Globus pallidus (tissue), 1 donor: ENCODE measurements around the gene USP4.
A peak's percentile ranks its signal among the peaks of the same experiment; 100 is the strongest.
"Not testable (repeated sequence)": the region's sequence is repeated elsewhere in the genome, so short reads cannot be mapped to it uniquely, and the experiment has no call there.

ENCODE experiments used
- DNase-seq: peaks from one replicate; pipeline ENCODE4 v3.0.0-alpha.2; 2015; ENCODE audit warnings: low spot score

The USP4 gene

GRCh38 chr3:49248840-49249227 is 91.0 kb downstream of the USP4 start:
- peak; percentile 54 for DNase-seq

DNA sequence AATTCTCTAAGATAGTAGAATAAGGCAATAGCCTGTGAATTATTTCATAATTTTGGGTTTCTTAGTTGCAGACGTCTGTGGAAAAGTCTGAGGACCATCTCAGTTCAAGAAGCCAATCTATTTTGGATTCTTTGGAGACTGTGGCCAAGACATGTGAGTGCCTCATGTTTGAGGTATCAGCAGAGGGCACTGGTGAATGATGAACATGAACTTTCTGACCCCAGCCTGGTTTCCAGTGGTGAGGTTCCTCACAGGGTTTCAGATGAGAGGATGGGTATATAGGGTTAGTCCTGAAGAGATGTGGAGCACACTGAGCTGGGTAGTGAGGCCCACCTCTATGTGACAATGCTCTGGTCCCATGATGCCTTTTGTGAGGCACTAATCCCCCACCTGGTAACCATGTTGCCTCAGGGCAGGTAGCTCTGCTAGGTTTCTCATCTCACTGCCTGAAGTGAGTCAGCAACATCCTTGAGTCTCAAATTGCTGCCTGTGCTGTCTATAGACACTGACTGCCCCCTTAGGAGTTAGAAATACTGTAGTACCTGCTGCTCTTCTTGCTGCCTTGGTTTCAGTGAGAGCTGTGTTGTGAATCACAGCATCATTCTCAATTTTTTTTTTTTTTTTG is 95.2 kb downstream of the USP4 start:
- DNase-seq, result peak; percentile 37

GRCh38 chr3:49240091-49240490 is 99.8 kb downstream of the USP4 start:
- DNase-seq, result not testable (repeated sequence)

GRCh38 chr3:49238274-49239127 is 101.4 kb downstream of the USP4 start:
- DNase-seq, result peak; percentile 55

DNA sequence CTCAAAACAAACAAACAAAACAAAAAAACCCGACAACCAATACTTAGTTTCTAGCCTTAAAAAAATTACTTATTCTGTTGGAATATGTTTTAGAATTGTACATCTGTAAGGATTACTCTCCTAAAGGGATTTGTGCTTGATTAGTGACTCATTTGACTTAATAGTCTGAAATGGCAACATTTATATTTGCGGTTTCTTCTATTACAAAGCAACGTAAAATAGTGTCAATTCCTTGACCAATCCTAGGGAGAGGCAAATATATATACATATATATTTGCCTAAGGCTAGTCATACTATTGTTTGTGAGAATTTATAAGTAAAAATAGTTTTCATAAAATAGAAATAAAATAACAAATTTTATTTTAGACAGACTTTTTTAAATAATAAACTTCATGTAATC is 102.5 kb downstream of the USP4 start:
- no peak for DNase-seq

DNA sequence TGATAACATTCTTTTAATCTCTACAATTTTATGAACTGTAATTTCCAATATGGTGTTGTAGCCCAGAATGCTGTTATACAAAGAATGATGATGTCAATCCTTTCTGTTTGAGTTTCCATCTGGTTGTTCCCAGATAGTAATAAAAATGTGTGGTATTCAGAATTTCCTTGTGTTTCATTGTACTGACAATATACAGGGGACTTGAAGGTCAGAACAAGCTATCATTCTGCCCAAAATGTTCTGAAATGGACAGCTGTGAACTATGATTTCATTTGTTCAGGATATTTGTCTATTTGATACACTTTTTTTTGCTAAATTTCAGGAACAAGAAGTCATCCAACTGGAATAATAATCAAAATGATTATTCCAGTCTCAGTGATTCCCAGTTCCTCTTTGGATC is 103.6 kb downstream of the USP4 start:
- no peak for DNase-seq

DNA sequence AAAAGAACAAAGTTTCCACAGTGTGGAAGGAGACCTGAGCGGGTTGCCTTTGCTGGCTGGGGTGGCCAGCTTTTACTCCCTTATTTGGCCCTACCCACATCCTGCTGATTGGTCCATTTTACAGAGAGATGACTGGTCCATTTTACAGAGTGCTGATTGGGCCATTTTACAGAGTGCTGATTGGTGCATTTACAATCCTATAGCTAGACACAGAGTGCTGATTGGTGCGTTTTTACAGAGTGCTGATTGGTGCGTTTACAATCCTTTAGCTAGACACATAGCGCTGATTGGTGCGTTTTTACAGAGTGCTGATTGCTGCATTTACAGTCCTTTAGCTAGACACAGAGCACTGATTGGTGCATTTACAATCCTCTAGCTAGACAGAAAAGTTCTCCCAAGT is 111.0 kb downstream of the USP4 start:
- DNase-seq, result not testable (repeated sequence)
